Measurements from ENCODE around the gene SELENOW. TPM values are rescaled to one million over a fixed set of nuclear protein-coding genes. Genes with fewer than 3 reads are reported as not detected.
"Not testable (repeated sequence)": the region's sequence is repeated elsewhere in the genome, so short reads cannot be mapped to it uniquely, and the experiment has no call there.

Gene SELENOW
- total RNA-seq, 4 donors from 2014 or later, result 256 to 919 (median 484) TPM

GRCh38 chr19:47798904-47799266 is 20.4 kb downstream of the SELENOW start:
- Histone ChIP-seq H3K4me1 (no peaks in the 10 kb centered on the region), H3K4me3 (replicated peaks in 1 of 3) (no peak overlapping the region), H3K27me3 (no peaks in the 10 kb centered on the region), H3K36me3 (no peaks in the 10 kb centered on the region), H3K27ac (no peak overlapping the region), H3K9me3 (no peaks in the 10 kb centered on the region)
- 77 to 79% methylated on average over 4 of the region's 4 CpGs for WGBS, 2 donors
- no peak for DNase-seq
- no peak for TF ChIP-seq POLR2A (IDR thresholded peaks at IDR 0.05)
- no peak for TF ChIP-seq CTCF (IDR thresholded peaks at IDR 0.05)
- intact Hi-C loops (cut with DNase I), result no loop called here

- intact Hi-C loops (cut with DNase I), result no loop called here
These were observed 22.8 kb downstream of the SELENOW start for GRCh38 chr19:47801270-47801669.

GRCh38 chr19:47802521-47803043 is 24.1 kb downstream of the SELENOW start:
- DNase-seq, result no peak
- intact Hi-C loops (cut with DNase I), result no loop called here
- TF ChIP-seq CTCF (IDR thresholded peaks at IDR 0.05), result no peak
- no peak for TF ChIP-seq POLR2A (IDR thresholded peaks at IDR 0.05)
- no peak overlapping the region for H3K4me3 ChIP-seq (replicated peaks in 1 of 3)
- no peaks in the 10 kb centered on the region for H3K36me3 ChIP-seq
- H3K4me1 ChIP-seq, result no peaks in the 10 kb centered on the region
- WGBS, 2 donors, result 83 to 93% methylated on average over 14 to 25 of the region's 25 CpGs
- no peak overlapping the region for H3K27ac ChIP-seq
- no peaks in the 10 kb centered on the region for H3K9me3 ChIP-seq
- no peaks in the 10 kb centered on the region for H3K27me3 ChIP-seq

More at GRCh38 chr19:47801270-47801669, 22.8 kb downstream of the SELENOW start:
- TF ChIP-seq POLR2A (IDR thresholded peaks at IDR 0.05) (no peak), CTCF (IDR thresholded peaks at IDR 0.05) (no peak)
- no peak for DNase-seq
- Histone ChIP-seq H3K9me3 (no peaks in the 10 kb centered on the region), H3K36me3 (no peaks in the 10 kb centered on the region), H3K27ac (no peak overlapping the region), H3K4me1 (no peaks in the 10 kb centered on the region), H3K27me3 (no peaks in the 10 kb centered on the region), H3K4me3 (replicated peaks in 1 of 3) (no peak overlapping the region)
- 94 to 97% methylated on average over 3 to 4 of the region's 4 CpGs for WGBS, 2 donors

- H3K27me3 ChIP-seq; intact Hi-C loops (cut with DNase I); H3K4me3 ChIP-seq (replicated peaks in 1 of 3); DNase-seq; H3K4me1 ChIP-seq; H3K36me3 ChIP-seq; H3K27ac ChIP-seq; H3K9me3 ChIP-seq: not testable (repeated sequence)
- WGBS, 2 donors, result 72% methylated on average over 13 of the region's 21 CpGs; no CpG with 5 or more reads in 1 of the 2 donors
These were observed 24.6 kb downstream of the SELENOW start for GRCh38 chr19:47803148-47803547.

- H3K9me3 ChIP-seq; H3K36me3 ChIP-seq; H3K27me3 ChIP-seq; H3K27ac ChIP-seq; intact Hi-C loops (cut with DNase I); DNase-seq; H3K4me3 ChIP-seq (replicated peaks in 1 of 3); H3K4me1 ChIP-seq: not testable (repeated sequence)
- no CpG with 5 or more reads among the region's 12 CpGs for WGBS, 2 donors
These were observed 25.2 kb downstream of the SELENOW start for GRCh38 chr19:47803671-47804070.

GRCh38 chr19:47804451-47804850 is 25.9 kb downstream of the SELENOW start, which contains the start of gene TPRX1:
Gene TPRX1 (minus strand): TSS chr19:47804551. CDS start chr19:47804539, 12 bp downstream.
- DNase-seq; H3K27ac ChIP-seq; H3K27me3 ChIP-seq; H3K4me3 ChIP-seq (replicated peaks in 1 of 3); H3K36me3 ChIP-seq; H3K4me1 ChIP-seq; intact Hi-C loops (cut with DNase I); H3K9me3 ChIP-seq: not testable (repeated sequence)
- 87 to 90% methylated on average over 2 to 4 of the region's 5 CpGs for WGBS, 2 donors

GRCh38 chr19:47805313-47805712 is 26.8 kb downstream of the SELENOW start:
- H3K27me3 ChIP-seq, result no peaks in the 10 kb centered on the region
- no peaks in the 10 kb centered on the region for H3K4me1 ChIP-seq
- TF ChIP-seq POLR2A (IDR thresholded peaks at IDR 0.05) (no peak), CTCF (IDR thresholded peaks at IDR 0.05) (no peak)
- intact Hi-C loops (cut with DNase I), result no loop called here
- 88 to 91% methylated on average over 8 to 10 of the region's 10 CpGs for WGBS, 2 donors
- DNase-seq, result no peak
- no peaks in the 10 kb centered on the region for H3K36me3 ChIP-seq
- no peak overlapping the region for H3K4me3 ChIP-seq (replicated peaks in 1 of 3)
- H3K27ac ChIP-seq, result no peak overlapping the region
- no peaks in the 10 kb centered on the region for H3K9me3 ChIP-seq
